IMR-90 (cell line): ENCODE results near the gene PTPRQ. TPM values are rescaled to one million over a fixed set of nuclear protein-coding genes. Genes with fewer than 3 reads are reported as not detected.

Source experiments
- ATAC-seq: fragments of 200-7000 bp; cut with Tn5 transposase; 2 replicates; pipeline ENCODE4 v1.9.1; 2020; ENCODE audit warnings: low read depth, mild to moderate bottlenecking, moderate library complexity
- BruUV-seq: library from RNA; stranded (reverse); fragments of 400-500 nt; replicated peaks from 2 replicates; lab custom pipeline; 2021; lab: Mats Ljungman, UMichigan
- CTCF ChIA-PET: fragments of 300-600 bp; formaldehyde crosslinking; extraction: SDS; loops from one replicate; lab custom pipeline; 2021; ENCODE audit warnings: antibody characterized with exemption; lab: Yijun Ruan, JAX
- POLR2A ChIA-PET: fragments of 300-600 bp; sonication (Branson Sonifier 250); formaldehyde crosslinking; loops from one replicate; lab custom pipeline; 2022; ENCODE audit warnings: antibody characterized with exemption; ENCODE audit not compliant: unreplicated experiment; lab: Charles Lee
- DNase-seq: peaks from one replicate; pipeline ENCODE4 v3.0.0; 2013
- H2AFZ ChIP-seq: replicated peaks from 2 replicates; pipeline ENCODE3; 2013; ENCODE audit warnings: low read length, mild to moderate bottlenecking; ENCODE audit not compliant: poor library complexity
- H2AK5ac ChIP-seq: 2 replicates; pipeline ENCODE4 v1.6.1; 2013; ENCODE audit warnings: low read depth, low read length, inconsistent platforms
- H2AK9ac ChIP-seq: replicated peaks from 2 replicates; pipeline ENCODE3; 2013; ENCODE audit warnings: mild to moderate bottlenecking, low read depth, low read length, moderate library complexity; ENCODE audit not compliant: poor library complexity
- H2BK120ac ChIP-seq: 2 replicates; pipeline ENCODE4 v1.6.1; 2013; ENCODE audit warnings: low read depth, low read length, inconsistent platforms
- H2BK15ac ChIP-seq: 3 replicates; pipeline ENCODE4 v1.6.1; 2013; ENCODE audit warnings: low read depth, low read length, inconsistent platforms
- H2BK20ac ChIP-seq: 2 replicates; pipeline ENCODE4 v1.6.1; 2013; ENCODE audit warnings: low read depth, mild to moderate bottlenecking, inconsistent platforms, low read length, moderate library complexity
- H2BK5ac ChIP-seq: 2 replicates; pipeline ENCODE4 v1.6.1; 2013; ENCODE audit warnings: mild to moderate bottlenecking, low read depth, low read length, inconsistent platforms; ENCODE audit not compliant: poor library complexity, severe bottlenecking
- H3K14ac ChIP-seq: replicated peaks from 2 replicates; pipeline ENCODE4 v1.6.1; 2013; ENCODE audit warnings: low read depth, low read length, inconsistent platforms
- H3K18ac ChIP-seq: 2 replicates; pipeline ENCODE4 v1.6.1; 2013; ENCODE audit warnings: low read depth, low read length, control low read depth
- H3K23ac ChIP-seq: 2 replicates; pipeline ENCODE4 v1.6.1; 2013; ENCODE audit warnings: low read depth, low read length, inconsistent platforms
- H3K27ac ChIP-seq: 2 replicates; pipeline ENCODE4 v1.5.1; 2013; ENCODE audit warnings: mild to moderate bottlenecking, control low read depth, low read length; ENCODE audit not compliant: insufficient read depth
- H3K27me3 ChIP-seq: 2 replicates; pipeline ENCODE4 v1.6.1; 2013; ENCODE audit warnings: low read length; ENCODE audit not compliant: control insufficient read depth, insufficient read depth
- H3K36me3 ChIP-seq: 2 replicates; pipeline ENCODE4 v1.6.1; 2013; ENCODE audit warnings: low read length, mixed read lengths; ENCODE audit not compliant: control insufficient read depth, insufficient read depth
- H3K4ac ChIP-seq: 2 replicates; pipeline ENCODE4 v1.6.1; 2013; ENCODE audit warnings: low read depth, low read length, inconsistent platforms
- H3K4me1 ChIP-seq: 2 replicates; pipeline ENCODE4 v1.6.1; 2013; ENCODE audit warnings: low read length, mixed read lengths; ENCODE audit not compliant: control insufficient read depth, insufficient read depth
- H3K4me2 ChIP-seq: 2 replicates; pipeline ENCODE4 v1.6.1; 2013; ENCODE audit warnings: low read depth, mild to moderate bottlenecking, control low read depth, low read length, moderate library complexity
- H3K4me3 ChIP-seq: 2 replicates; pipeline ENCODE4 v1.5.1; 2013; ENCODE audit warnings: low read depth, mild to moderate bottlenecking, control low read depth, low read length, moderate library complexity; ENCODE audit not compliant: insufficient read depth
- H3K56ac ChIP-seq: 2 replicates; pipeline ENCODE4 v1.6.1; 2013; ENCODE audit warnings: low read length, inconsistent platforms; ENCODE audit not compliant: insufficient read depth; ENCODE audit errors: extremely low read depth
- H3K79me1 ChIP-seq, 2 experiments: 2 replicates each; pipeline ENCODE4 v1.6.1; 2013; ENCODE audit warnings: low read length in 2 of 2, inconsistent platforms in 1 of 2, low read depth in 1 of 2
- H3K9ac ChIP-seq: 2 replicates; pipeline ENCODE4 v1.6.1; 2013; ENCODE audit warnings: low read depth, low read length, control low read depth
- H3K9me1 ChIP-seq: 2 replicates; pipeline ENCODE4 v1.6.1; 2013; ENCODE audit warnings: low read length, inconsistent platforms; ENCODE audit not compliant: insufficient read depth
- H3K9me3 ChIP-seq: 2 replicates; pipeline ENCODE4 v1.6.1; 2013; ENCODE audit warnings: low read length; ENCODE audit not compliant: control insufficient read depth, insufficient read depth
- H4K20me1 ChIP-seq: 2 replicates; pipeline ENCODE4 v1.6.1; 2013; ENCODE audit warnings: low read length, inconsistent platforms; ENCODE audit not compliant: insufficient read depth
- H4K5ac ChIP-seq: 2 replicates; pipeline ENCODE4 v1.6.1; 2013; ENCODE audit warnings: mild to moderate bottlenecking, low read depth, low read length, control low read depth
- H4K8ac ChIP-seq, 2 experiments: 2 replicates each; pipeline ENCODE4 v1.6.1; 2013; ENCODE audit warnings: low read depth in 2 of 2, low read length in 2 of 2, control low read depth in 1 of 2, inconsistent platforms in 1 of 2
- H4K91ac ChIP-seq: 2 replicates; pipeline ENCODE4 v1.6.1; 2013; ENCODE audit warnings: low read depth, low read length, inconsistent platforms; ENCODE audit not compliant: insufficient read depth
- BHLHE40 ChIP-seq: fragments of 150-350 bp; IDR thresholded peaks from 2 replicates; pipeline ENCODE4 v1.6.1; 2016; ENCODE audit warnings: mild to moderate bottlenecking, low read depth, low read length
- MXI1 ChIP-seq: IDR thresholded peaks from 2 replicates; pipeline ENCODE4 v1.6.1; 2012; ENCODE audit warnings: low read depth, mild to moderate bottlenecking, low read length, moderate library complexity, borderline replicate concordance
- WGBS, 2 experiments: methylation state at CpG; one replicate each; pipeline versions ENCODE4 v1.1.5 to v1.1.7; 2013; ENCODE audit warnings: missing lambda C conversion rate in 2 of 2; ENCODE audit not compliant: insufficient read length in 1 of 2; ENCODE audit errors: extremely low coverage in 2 of 2; 5-methylcytosine and 5-hydroxymethylcytosine counted together
- dilution Hi-C: fragments of 300-500 bp; cut with HindIII; formaldehyde crosslinking; loops from one replicate; pipeline ENCODE4 v1.14.3; 2018; ENCODE audit warnings: low sequenced_read_pairs; ENCODE audit not compliant: unreplicated experiment
- in situ Hi-C: fragments of 300-500 bp; cut with MboI; formaldehyde crosslinking; loops from 3 replicates; pipeline ENCODE4 v1.14.3; 2019; ENCODE audit warnings: low sequenced_read_pairs, inconsistent platforms, mixed read lengths
- intact Hi-C: fragments of 100-400 bp; cut with micrococcal nuclease; formaldehyde crosslinking; loops from 2 replicates; pipeline ENCODE4 v1.10.0; 2022
- polyA plus RNA-seq, 3 experiments: library from polyadenylated mRNA; depleted of rRNA; stranded (reverse); fragments of >200 nt; gene quantifications; 2 replicates each; pipeline ENCODE4 v1.2.3, GENCODE V29; 2012; ENCODE audit warnings: low replicate concordance in 1 of 3
- total RNA-seq: library from RNA; depleted of rRNA; stranded (reverse); fragments of >200 nt; gene quantifications from 2 replicates; pipeline ENCODE4 v1.2.3, GENCODE V29; 2012
- TF ChIP-seq, protein P1 (sequence below): conservative IDR thresholded peaks from 2 replicates; pipeline ENCODE4 v1.5.1; 2012; ENCODE audit warnings: mild to moderate bottlenecking, low read depth, low read length, improper control_type of control experiment

PTPRQ gene
- total and polyA plus RNA-seq, 2 of the 4 experiments (the other 2 are of a cell fraction): 0.96 to 1.4 TPM

GRCh38 chr12:80470403-80470802, 26.4 kb downstream of the PTPRQ start:
- Histone ChIP-seq H3K4me3 (no peak overlapping the region), H2BK20ac (no peak overlapping the region), H2AFZ (no peak overlapping the region), H4K91ac (no peak overlapping the region), H3K56ac (no peak overlapping the region), H2AK9ac (no peak overlapping the region), H3K23ac (no peak overlapping the region), H3K9me1 (peaks cover 3% of the 10 kb centered on the region; the same call in 1 of the 2 replicates), H2BK120ac (no peak overlapping the region), H3K27ac (no peak overlapping the region), H3K18ac (peak overlapping the region; percentile 13; the same call in 1 of the 2 replicates), H3K4me1 (peaks cover 2% of the 10 kb centered on the region; the same call in 1 of the 2 replicates), H4K5ac (no peak overlapping the region), H3K9ac (no peak overlapping the region), H3K79me1 (no peaks in the 10 kb centered on the region), H3K4ac (no peak overlapping the region), H2BK5ac (no peak overlapping the region), H3K9me3 (no peaks in the 10 kb centered on the region), H4K8ac (no peak overlapping the region), H3K14ac (no peak overlapping the region), H2AK5ac (peak overlapping the region; percentile 51; the same call in 1 of the 2 replicates), H4K20me1 (no peaks in the 10 kb centered on the region), H3K4me2 (no peak overlapping the region), H3K36me3 (no peaks in the 10 kb centered on the region), H3K27me3 (no peaks in the 10 kb centered on the region), H2BK15ac (no peak overlapping the region)
- dilution Hi-C loops (no loop called here), in situ Hi-C loops (no loop called here), intact Hi-C loops (loop anchor here (5.0 to 10.0 kb wide), 2 partner anchors 154 to 467 kb away; partner anchors contain the start of gene LIN7A)
- BruUV-seq: no TSS peak
- DNase-seq (no peak), ATAC-seq (no peak)
- ChIA-PET CTCF (no interaction called here), POLR2A (no interaction called here)
- TF ChIP-seq MXI1: no peak
- TF ChIP-seq, protein P1, sequence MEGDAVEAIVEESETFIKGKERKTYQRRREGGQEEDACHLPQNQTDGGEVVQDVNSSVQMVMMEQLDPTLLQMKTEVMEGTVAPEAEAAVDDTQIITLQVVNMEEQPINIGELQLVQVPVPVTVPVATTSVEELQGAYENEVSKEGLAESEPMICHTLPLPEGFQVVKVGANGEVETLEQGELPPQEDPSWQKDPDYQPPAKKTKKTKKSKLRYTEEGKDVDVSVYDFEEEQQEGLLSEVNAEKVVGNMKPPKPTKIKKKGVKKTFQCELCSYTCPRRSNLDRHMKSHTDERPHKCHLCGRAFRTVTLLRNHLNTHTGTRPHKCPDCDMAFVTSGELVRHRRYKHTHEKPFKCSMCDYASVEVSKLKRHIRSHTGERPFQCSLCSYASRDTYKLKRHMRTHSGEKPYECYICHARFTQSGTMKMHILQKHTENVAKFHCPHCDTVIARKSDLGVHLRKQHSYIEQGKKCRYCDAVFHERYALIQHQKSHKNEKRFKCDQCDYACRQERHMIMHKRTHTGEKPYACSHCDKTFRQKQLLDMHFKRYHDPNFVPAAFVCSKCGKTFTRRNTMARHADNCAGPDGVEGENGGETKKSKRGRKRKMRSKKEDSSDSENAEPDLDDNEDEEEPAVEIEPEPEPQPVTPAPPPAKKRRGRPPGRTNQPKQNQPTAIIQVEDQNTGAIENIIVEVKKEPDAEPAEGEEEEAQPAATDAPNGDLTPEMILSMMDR: no peak
- TF ChIP-seq BHLHE40: no peak
- no CpG with 5 or more reads among the region's 1 CpG for WGBS, 2 experiments
